Ramos (cell line): Measurements from ENCODE around the gene TMIGD2.

ENCODE experiments used
- in situ Hi-C: fragments of 300-500 bp; cut with MboI; formaldehyde crosslinking; loops from one replicate; pipeline ENCODE4 v1.14.3; 2022; ENCODE audit warnings: low sequenced_read_pairs; ENCODE audit not compliant: unreplicated experiment

The TMIGD2 gene

DNA sequence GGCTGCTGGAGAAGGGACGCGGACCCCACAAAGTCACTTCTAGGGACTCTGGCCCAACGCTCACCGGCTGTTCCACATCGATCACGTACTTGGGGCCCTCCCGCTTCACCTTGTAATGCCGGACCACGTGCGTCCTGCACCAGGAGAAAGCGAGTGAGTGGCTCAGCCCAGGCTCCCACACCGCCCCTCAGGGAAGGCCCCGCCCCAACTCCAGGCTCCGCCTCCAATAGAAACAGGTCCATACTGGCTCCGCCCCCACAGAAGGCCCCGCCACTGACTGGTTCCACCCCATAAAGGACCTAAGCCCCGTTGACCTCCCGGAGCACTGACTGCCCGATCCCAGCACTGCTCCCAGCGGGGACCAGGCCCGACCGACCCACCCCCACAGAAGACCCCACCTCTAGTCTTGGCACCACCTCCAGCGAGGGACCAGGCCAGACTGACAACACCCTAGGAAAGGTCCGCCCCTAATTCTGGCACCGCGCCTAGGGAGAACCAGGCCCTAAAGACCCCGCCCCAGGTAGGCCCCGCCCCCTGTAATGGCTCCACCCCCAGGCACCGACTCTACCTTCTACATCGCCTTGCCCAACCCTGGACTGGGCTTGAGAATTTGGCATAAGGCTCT, 25.2 kb upstream of the TMIGD2 start:
- in situ Hi-C loops: no loop called here

DNA sequence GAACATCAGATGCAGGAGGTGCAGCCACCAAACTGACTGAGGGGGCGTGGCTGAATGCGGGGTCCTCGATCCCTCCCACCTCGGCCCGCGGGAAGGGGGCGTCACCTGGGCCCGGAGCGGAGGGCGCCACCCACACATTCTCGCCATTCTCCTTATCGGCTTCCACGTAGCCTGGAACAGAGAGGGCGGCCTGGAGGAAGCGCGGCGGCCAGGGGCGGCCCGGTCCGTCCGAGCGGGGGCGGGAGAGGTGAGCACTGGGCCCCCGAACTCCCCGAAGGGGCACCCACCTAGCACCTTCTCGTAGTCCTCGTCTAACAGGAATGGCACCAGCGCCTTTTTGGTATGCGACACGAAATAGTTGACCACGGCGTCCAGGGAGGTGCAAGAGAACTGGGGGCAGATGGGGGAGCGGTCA, 24.7 kb upstream of the TMIGD2 start:
- in situ Hi-C loops: no loop called here

DNA sequence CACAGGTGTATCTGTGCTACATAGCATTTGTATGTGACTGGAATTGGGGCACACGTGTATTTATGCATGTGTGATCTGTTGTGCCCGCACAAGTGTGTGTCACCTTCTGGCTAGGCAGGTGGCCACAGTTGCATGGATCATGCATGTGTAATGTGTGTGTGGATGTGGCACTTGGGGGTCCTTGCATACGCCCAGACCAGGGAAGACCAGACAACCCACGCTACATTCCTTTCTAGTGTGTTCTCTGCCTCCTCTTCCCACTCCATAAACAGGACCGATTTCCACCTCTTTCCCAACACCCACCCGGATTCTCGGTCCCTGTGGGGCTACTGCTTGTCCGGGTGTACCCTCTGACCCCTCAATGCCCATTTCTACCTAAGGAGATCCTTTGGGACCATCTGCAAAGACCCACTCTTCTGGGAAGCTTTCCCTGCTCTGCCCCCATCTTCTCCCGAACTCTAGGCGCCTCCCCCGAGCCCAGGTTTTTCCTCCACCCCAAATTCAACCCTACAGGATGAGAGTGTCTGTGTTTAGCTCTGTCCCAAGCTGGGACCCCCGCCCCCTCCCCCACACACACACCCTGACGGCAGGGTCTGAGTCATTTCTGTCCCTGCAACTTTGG, 24.1 kb upstream of the TMIGD2 start:
- in situ Hi-C loops: no loop called here

DNA sequence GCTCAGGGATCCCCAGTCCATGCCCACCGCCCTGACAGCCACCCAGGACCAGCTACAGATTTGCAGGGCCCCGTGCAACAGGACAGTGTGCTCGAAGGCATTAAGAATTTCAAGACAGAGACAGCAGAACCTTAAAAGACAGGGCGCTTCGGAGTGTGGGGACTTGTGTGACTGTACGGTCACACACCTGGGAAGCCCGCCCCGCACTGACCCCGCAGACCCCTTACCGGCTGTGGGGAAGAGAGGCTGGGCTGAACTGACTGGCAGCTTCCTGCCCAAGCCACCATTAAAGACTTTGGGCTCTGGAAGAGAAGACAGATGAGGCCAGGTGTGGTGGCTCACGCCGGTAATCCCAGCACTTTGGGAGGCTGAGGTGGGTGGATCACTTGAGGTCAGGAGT, 22.0 kb upstream of the TMIGD2 start:
- in situ Hi-C loops: no loop called here

DNA sequence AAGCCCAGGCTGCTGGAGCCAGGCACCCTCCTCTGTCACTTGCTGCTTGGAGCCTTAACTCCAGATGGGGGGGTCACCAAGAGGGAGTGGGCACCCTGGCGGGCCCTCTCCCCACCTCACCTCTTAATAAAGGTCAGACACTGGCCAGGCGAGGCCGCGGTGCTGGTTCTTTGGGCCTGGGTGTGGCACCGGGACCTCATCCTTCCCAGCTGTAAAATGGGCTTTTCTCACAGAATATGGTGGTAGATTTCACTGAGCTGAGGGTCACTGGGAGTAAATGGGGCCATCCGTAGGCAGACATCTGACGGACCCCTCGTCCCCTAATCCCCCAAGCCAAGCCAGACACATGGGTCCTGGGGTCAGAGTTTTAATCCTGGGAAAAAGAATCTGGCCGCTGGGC, 21.5 kb upstream of the TMIGD2 start:
- in situ Hi-C loops: no loop called here

DNA sequence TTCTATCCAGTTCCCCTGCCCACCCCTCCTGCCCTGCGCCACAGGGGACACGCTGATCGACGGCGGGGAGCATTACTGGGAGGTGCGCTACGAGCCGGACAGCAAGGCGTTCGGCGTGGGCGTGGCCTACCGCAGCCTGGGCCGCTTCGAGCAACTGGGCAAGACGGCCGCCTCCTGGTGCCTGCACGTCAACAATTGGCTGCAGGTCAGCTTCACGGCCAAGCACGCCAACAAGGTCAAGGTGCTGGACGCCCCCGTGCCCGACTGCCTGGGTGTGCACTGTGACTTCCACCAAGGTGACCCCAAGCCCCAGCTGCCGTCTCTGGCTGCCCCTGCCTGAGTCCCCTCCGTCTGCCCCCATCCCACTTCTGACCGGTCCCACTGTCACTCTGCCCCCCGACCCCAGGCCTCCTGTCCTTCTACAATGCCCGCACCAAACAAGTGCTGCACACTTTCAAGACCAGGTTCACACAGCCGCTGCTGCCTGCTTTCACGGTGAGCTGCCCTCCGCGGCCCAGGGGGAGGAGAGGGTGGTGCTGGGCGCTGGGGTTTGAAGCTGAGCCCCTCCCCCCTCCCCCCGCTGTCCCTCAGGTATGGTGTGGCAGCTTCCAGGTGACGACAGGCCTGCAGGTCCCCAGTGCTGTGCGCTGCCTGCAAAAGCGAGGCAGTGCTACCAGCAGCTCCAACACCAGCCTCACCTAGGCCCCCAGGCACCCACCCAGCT, 20.9 kb upstream of the TMIGD2 start:
- in situ Hi-C loops: no loop called here

DNA sequence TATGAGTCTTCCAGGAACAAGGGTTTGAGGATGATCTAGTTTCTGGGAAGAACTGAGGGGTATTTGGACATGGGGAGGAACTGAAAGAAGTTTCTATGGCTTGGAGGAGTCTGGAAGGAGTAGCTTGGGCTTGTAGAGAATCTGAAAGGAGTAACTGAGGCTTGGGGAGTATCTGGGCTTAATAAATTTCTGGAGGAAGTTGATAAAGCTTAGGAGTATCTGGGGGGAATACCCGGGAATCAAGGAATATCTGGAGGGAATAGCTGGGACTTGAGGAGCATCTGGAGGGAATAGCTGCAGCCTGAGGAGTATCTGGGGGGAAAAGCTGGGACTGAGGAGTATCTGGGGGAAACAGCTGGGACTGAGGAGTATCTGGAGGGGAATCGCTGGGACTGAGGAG, 18.2 kb upstream of the TMIGD2 start:
- in situ Hi-C loops: no loop called here

DNA sequence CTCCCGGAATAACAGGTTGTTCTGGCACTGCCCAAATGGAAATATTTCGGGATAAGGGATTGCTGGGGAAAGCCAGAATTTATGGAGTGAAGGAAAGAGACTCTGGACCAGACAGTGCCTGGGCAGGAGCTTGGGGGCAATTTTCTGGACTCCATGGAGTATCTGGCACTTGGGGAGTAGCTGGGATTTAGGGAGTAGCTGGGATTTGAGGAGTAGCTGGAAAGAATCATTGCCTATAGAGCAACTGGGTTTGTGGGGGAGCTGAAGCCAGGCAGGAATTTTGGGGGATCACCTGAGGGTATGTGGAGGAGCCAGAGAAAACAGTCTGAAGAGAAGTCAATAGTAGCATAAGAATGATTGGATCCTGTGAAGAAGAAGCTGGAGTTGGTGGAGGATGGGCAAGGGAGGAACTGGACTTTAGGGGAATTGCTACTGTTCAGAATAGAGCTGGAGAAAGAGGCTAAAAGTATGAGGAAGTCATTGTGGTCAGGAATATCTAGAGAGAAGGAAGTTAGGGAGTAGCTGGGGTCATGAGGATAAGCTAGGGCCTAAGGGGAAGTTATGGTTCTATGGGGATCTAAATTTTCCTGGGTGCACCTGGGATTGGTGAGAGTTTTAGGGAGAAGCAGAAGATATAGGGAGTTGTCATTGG, 17.0 kb upstream of the TMIGD2 start:
- in situ Hi-C loops: no loop called here

DNA sequence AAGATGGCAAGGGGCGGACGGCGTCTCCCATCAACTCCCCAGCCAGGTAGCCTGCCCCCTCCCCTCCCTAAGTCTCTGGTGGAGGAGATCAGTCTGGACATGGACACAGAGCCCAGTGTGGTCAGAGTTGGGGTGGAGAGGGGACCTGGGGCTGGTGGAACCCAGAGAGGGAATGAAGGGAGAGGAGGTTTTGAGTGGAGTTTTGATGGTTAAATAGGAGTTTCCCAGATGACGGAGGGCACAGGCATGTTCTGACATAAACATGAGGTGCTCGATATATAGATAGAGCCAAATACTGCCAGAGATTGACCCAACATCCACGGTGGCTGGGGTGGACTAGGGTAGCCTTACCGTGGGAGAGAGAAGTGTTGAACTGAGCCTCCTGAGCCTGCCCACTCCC, 16.3 kb upstream of the TMIGD2 start:
- in situ Hi-C loops: no loop called here

DNA sequence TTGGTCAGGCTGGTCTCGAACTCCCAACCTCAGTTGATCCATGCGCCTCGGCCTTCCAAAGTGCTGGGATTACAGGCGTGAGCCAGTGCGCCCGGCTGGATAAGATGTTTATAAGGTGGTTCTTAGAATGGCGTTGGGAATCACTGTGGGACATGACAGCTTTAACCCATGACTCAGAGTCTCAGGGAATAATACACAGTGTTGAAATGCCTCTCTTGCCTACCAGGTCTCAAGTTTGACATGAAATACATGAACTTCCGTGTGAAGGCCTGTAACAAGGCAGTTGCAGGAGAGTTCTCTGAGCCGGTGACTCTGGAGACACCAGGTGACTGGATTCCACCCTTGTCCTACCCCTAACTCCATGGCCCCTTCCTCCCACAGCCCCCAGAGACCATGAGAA, 14.8 kb upstream of the TMIGD2 start:
- in situ Hi-C loops: no loop called here

DNA sequence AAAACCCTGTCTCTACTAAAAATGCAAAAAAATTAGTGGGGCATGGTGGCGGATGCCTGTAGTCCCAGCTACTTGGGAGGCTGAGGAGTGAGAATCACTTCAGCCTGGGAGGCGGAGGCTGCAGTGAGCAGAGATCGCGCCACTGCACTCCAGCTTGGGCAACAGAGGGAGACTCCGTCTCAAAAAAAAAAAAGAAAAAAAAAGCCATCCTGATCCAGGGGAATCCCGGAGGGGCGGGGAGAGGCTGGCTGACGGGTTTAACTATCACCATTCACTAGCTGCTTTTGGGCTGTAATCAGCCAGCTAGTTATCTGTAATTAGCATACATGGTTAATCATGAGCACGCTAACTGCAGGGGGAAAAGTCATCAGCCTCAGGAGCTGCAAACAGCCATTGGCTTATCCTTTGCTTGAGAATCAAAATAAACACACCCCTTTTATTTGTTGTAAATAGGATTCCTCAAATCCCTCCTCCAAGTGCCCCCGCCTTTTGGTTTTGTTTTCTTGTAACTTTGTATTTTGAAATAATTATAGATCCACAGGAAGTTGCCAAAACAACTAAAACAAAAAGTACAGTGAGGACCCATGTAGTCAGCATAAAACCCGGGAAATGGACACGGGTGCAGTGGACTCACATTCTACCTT, 11.8 kb upstream of the TMIGD2 start:
- in situ Hi-C loops: no loop called here

DNA sequence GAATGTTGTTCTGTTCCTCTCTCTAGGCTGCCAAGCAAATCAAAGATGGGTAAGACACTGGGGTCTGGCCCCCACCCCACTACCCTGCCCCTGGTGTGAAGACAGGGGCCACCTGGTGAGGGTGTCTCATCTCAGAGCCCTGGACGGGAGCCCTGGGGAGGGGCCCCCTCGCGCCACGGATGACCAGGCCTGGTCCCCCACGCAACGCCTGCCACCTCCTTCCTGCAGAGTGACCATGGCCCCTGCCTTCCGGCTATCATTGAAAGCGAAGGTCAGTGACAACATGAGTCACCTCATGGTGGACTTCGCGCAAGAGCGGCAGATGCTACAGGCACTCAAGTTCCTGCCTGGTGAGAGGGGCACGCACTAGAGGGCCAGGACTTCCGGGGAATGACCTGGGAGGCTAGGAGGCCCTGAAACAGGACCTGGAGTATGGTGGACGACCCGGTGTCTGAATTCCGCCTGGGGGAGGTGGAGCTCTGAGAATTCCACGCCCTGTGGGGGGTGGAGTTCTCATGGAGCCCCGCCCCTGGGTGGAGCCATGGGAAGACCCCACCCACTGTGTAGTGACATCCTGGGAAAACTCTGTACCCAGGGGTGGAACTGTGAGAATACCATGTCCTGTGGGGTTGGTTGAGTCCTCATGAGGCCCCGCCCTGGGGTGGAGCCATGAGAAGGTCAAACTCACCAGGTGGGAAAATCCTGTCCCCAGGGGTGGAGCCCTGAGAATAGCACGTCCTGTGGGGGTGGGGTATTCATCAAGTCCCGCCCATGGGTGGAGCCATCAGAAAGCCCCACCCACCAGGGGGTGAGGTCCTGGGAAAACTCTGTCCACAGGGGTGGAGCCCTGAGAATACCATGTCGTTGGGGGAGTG, 8.3 kb upstream of the TMIGD2 start:
- in situ Hi-C loops: no loop called here

DNA sequence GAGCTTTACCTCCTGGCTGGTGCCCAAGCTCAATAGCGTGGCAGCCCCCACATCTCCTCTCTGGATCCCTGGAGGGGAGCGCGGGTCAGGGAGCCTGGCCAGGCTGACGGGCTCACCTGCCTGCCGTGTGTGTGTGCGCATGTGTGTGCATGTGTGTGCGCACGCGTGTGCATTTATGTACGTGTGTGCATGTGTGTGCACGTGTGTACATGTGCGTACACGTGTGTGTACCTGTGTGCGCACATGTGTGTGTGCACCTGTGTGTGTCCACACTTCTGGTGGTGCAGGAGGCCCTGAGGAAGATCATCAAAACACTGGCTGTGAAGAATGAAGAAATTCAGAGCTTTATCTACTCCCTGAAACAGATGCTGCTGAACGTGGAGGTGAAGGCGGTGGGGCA, 3.5 kb upstream of the TMIGD2 start:
- in situ Hi-C loops: no loop called here

DNA sequence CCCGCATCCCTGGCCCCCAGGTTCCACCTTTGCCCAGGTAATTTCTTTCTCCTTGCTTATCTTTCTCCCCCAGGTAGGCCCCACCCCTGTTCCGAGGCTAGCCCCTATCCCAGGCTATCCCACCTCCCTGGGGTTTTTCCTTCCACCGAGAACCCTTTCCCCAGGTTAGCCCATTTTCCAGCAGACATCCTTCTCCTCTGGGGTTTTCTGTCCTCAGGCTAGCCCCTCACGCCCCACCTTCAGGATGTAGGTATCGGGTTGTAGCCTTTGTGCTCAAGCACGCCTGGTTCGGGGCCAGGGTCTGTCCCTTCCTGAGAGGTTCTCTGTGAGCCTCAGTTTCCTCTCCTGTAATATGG, 3.0 kb upstream of the TMIGD2 start:
- in situ Hi-C loops: no loop called here

DNA sequence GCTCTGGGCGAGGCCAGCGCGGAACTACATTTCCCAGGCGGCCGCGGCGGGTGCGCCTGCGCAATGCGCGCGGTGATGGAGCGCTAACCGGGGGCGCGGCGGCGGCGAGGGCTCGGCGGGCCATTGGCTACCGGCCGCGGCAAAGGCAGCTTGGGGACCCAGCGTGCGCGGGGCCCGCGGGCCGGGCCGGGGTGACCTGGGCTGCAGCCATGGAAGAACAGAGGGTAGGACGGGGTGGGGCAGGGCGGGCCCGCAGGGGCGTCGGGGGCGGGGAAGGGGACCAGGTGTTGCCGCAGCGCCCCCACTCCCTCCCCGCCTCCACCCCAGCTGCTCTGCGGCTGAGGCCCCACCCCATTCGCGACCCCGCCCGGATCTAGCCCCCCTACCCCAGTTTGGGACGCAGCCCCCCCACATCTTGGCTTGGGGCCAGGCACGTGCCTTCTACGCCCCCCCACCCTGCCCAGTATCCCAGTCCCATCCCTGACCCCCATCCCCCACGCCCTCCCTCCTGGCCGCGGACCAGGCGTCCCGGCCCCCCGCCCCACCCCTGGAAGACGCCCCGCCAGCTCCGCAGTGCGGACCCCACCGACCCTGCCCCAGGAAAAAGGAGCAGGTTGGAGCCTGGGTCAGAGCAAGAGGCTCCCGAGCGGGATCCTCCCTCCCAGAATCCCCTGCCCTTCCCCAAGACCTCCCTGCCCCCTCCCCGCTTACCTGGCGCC, 2.5 kb upstream of the TMIGD2 start, which contains the start of gene FSD1:
TSS of gene FSD1 (plus strand) at position 61 of the 719 bp plus-strand sequence. CDS start at position 210, 149 bp downstream.
- in situ Hi-C loops: no loop called here

DNA sequence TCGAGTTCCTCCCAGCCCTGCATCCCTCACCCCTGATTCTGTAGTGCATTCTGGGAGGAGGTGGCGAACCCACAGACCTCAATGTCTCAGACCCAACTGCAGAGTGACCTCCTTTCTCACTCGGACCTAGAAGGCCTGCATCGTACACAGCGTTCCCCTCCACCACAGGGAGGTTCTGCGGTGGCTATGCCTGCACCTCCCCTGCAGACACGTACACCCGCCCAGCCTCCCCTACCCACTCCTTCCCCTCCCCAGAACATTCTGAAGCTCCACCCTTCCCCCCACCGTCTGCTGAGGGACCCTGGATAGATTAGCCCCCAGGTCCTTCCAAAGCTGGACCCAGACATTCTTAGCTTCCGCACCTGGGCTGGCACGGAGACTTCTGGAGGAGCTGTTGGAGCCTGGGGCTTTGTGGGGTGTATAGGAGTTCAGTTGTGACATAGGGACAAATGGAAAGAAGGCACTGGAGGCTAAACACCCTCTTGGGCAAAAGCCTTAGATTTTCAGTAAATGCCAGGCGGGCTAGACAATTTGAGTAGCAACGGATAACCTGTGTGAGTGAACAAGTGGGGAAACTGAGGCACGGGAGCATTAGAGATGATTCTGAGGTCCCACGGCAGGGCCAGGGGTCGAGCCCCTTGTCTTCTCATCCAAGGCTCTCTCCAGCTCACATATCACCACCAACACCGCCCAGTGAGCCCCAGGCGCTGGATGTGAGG, 1.8 kb upstream of the TMIGD2 start:
- in situ Hi-C loops: no loop called here

DNA sequence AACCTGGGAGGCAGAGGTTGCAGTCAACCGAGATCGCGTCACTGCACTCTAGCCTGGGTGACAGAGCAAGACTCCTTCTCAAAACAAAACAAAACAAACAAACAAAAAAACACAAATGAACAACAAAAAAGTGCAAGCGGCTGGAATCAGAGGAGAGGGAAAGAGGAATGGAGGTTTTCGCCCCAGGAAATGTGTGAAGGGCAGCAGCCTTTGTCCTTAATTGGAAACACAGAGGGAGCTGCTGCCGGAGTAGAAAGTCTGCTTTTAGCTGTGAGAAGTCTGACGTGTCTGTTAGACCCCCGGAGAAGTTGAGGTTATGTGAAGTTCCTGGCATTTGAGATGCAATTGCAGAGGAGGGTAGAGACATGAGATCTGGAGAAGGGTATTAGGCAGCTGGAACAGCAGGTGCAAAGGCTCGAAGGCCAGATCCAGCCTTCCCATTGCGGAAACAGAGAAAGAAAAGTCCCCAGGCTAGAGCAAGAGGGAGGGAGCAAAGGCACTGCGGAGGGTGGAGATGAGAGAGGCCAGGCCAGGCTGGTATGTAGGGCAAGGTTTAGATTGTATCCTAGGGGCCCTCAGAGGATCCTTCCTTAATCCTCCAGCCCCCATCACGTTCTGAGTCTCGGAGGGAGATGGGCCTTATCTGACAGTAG, 473 bp downstream of the TMIGD2 start:
- in situ Hi-C loops: no loop called here

DNA sequence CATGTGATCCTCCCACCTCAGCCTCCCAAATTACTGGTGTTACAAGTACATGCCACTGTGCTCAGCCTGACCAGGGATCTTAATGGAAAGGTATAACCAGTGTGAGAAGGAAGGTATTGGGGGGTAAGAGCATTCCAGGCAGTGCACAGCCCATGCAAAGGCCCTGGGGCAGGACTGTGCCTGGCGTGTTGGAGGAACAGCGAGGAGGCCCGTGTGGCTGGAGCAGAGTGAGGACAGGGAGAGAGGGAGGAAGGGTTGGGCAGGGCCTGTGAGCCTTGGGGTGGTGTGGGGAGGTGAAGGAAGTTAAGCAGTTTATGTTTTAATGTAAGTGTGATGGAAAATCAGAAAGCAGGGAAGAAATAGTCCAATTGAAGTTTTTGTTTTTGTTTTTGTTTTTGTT, 1.6 kb downstream of the TMIGD2 start:
- in situ Hi-C loops: no loop called here
